HEK293T (cell line): Measurements from ENCODE around the gene MAGOH.

Source experiments
- ARNT ChIP-seq: fragments of 450-650 bp; IDR thresholded peaks from 2 replicates; pipeline ENCODE4 v1.6.1; 2017; ENCODE audit warnings: mild to moderate bottlenecking
- NFRKB ChIP-seq: fragments of 450-650 bp; IDR thresholded peaks from 2 replicates; pipeline ENCODE4 v1.6.1; 2016; ENCODE audit warnings: mild to moderate bottlenecking, moderate library complexity
- SP1 ChIP-seq: fragments of 450-650 bp; IDR thresholded peaks from 2 replicates; pipeline ENCODE4 v1.6.1; 2017
- TARDBP ChIP-seq: fragments of 450-650 bp; IDR thresholded peaks from 2 replicates; pipeline ENCODE4 v1.6.1; 2016

DNA sequence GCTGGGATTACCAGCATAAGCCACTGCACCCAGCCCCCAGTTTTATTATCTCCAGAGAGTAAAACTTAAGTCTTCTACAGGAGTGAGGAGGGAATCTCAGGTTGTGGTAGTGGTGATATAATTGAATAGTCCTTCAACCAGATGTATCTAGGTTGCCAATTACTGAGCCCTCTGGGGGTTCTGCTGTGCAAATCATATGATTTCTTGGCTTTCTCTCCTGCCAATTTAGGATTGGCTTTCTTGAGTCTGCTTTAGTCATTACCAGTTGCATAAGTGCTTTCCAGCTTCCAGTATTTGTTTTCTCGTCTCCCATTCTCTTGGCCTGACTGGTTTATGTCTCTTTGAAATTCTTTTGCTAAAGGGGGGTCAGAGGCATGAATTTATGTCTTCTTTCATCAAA is 30.6 kb downstream of the MAGOH start:
- TF ChIP-seq ARNT = no peak
- TF ChIP-seq SP1 = no peak
- TF ChIP-seq NFRKB = no peak
- no peak for TF ChIP-seq TARDBP
